Ovary (tissue), 9 donors: ENCODE results near the gene NAT14. TPM values are rescaled to one million over a fixed set of nuclear protein-coding genes. Genes with fewer than 3 reads are reported as not detected.

Source experiments
- DNase-seq, 5 donors: peaks; one replicate each; pipeline ENCODE4 v3.0.0-alpha.2; 2019 to 2020
- H3K27ac ChIP-seq, 2 donors: fragments of 200-600 bp; one replicate each; pipeline versions ENCODE4 v1.5.1 to v1.8.0; 2019 to 2022
- H3K27me3 ChIP-seq: fragments of 200-600 bp; one replicate; pipeline ENCODE4 v1.8.0; 2022
- H3K36me3 ChIP-seq: fragments of 200-600 bp; sonication (generic); one replicate; pipeline ENCODE4 v1.5.1; 2019
- H3K4me1 ChIP-seq: one replicate; pipeline ENCODE4 v1.8.1; 2013; ENCODE audit warnings: mild to moderate bottlenecking, moderate library complexity; ENCODE audit not compliant: insufficient read depth
- H3K4me3 ChIP-seq: fragments of 200-600 bp; sonication (generic); one replicate; pipeline ENCODE4 v1.5.1; 2017
- H3K9me3 ChIP-seq, 2 donors: fragments of 200-600 bp in 1 of 2; sonication (generic) in 1 of 2; one replicate each; pipeline versions ENCODE4 v1.5.1 to v1.8.1; 2013 to 2019; ENCODE audit warnings: mild to moderate bottlenecking in 1 of 2, moderate library complexity in 1 of 2
- EP300 ChIP-seq: sonication (generic); formaldehyde crosslinking; IDR thresholded peaks from one replicate; pipeline ENCODE4 v1.6.1; 2017; ENCODE audit warnings: antibody characterized with exemption
- POLR2A ChIP-seq: fragments of 450-650 bp; IDR thresholded peaks from one replicate; pipeline ENCODE4 v1.6.1; 2017; ENCODE audit warnings: antibody characterized with exemption, mild to moderate bottlenecking, moderate library complexity
- WGBS, 3 donors: extraction: QIAGEN DNeasy Blood & Tissue Kit in 1 of 3; methylation state at CpG; one replicate each; pipeline versions ENCODE4 v1.1.5 to v1.1.7; 2013 to 2017; 5-methylcytosine and 5-hydroxymethylcytosine counted together
- intact Hi-C, 4 donors: fragments of 100-400 bp; cut with DNase I; formaldehyde crosslinking; loops; one replicate each; pipeline versions ENCODE4 v1.11.0 to v1.15.1; 2022 to 2023
- polyA plus RNA-seq, 2 donors: library from polyadenylated mRNA; stranded (reverse); fragments of 200-250 nt in 1 of 2; fragments of 350-450 nt in 1 of 2; fragmentation: Illumina TruSeq in 1 of 2; extraction: RNeasy Lipid Tissue Mini Kit (QIAGEN cat#74804) in 1 of 2; gene quantifications; one replicate each; pipeline ENCODE4 v1.2.3, GENCODE V29; 2013 to 2014
- total RNA-seq, 7 donors: library from RNA; depleted of rRNA in 2 of 7; stranded (reverse); fragments of >200 nt in 2 of 7; fragmentation: NEBNext Ultra II Directional in 3 of 7; extraction: Animal tissue kit (Norgen Biotek cat#: 25700) in 3 of 7; gene quantifications; one replicate each; pipeline versions ENCODE4 v1.1.0 to v1.2.4, GENCODE V29; 2016 to 2023
- TF ChIP-seq, protein P1 (sequence below), 3 donors: fragments of 450-650 bp in 2 of 3; fragments of 200-600 bp in 1 of 3; IDR thresholded peaks; one replicate each; pipeline versions ENCODE4 v1.5.1 to v1.8.0; 2016 to 2022; ENCODE audit warnings: antibody characterized with exemption in 3 of 3, mild to moderate bottlenecking in 1 of 3
- donor health status: DM: no; HTN: no; CAD: no; lungs with moderate emphysema.
- donor health status: DM: no; HTN: no; CAD: no.
- donor health status: Bipolar disorder and iron deficiency.
- donor health status: DM: yes; HTN: yes; CAD: no.
- donor health status: DM: no; HTN: no; CAD: no.
- donor health status: DM: yes; HTN: yes; CAD: no.

Gene NAT14
- total and polyA plus RNA-seq, 9 donors, result 3.2 to 40.4 (median 23.5) TPM

DNA sequence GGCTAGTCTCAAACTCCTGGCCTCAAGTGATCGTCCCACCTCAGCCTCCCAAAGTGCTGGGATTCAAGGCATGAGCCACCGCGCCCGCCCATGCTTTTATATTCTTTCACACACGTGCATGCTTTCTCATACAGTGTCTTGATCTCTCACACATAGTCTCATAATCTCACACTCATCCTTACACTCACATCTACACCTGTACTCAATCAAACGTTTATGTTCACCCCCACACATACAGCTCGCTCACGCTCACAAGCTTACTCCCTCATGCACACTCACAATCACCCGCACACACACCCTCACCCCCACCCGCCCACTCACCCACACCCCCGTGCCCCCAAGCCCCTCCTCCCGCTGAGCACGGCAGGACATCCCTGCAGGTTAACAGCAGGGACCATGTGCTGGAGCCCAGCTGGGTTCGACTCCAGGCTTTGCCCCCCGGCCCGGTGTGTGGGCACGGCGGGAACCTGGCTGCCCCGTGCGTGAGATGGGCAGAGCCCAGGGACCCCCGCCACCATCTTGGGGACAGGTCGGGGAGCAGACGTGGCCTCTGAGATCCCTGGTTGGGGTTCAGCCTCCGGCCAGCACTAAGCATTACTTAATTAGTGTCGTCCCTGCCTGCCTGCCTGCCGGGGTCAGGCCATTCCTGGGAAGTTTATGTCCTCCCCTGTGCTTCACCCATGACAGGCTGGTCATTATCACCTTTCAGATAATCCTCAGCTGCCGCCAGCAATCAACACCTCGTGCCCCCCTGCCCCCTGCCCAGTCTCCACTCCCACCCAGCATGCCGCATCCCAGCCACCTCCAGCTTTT lies 40.5 kb downstream of the NAT14 start:
- DNase-seq, result no peak
- peaks cover 2% of the 10 kb centered on the region for H3K4me1 ChIP-seq
- no peak overlapping the region for H3K27ac ChIP-seq
- H3K36me3 ChIP-seq, result no peaks in the 10 kb centered on the region
- TF ChIP-seq, protein P1, sequence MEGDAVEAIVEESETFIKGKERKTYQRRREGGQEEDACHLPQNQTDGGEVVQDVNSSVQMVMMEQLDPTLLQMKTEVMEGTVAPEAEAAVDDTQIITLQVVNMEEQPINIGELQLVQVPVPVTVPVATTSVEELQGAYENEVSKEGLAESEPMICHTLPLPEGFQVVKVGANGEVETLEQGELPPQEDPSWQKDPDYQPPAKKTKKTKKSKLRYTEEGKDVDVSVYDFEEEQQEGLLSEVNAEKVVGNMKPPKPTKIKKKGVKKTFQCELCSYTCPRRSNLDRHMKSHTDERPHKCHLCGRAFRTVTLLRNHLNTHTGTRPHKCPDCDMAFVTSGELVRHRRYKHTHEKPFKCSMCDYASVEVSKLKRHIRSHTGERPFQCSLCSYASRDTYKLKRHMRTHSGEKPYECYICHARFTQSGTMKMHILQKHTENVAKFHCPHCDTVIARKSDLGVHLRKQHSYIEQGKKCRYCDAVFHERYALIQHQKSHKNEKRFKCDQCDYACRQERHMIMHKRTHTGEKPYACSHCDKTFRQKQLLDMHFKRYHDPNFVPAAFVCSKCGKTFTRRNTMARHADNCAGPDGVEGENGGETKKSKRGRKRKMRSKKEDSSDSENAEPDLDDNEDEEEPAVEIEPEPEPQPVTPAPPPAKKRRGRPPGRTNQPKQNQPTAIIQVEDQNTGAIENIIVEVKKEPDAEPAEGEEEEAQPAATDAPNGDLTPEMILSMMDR (IDR thresholded peaks at IDR 0.05), result no peak
- TF ChIP-seq POLR2A (no peak), EP300 (no peak)
- no peaks in the 10 kb centered on the region for H3K9me3 ChIP-seq
- intact Hi-C loops, result loop anchor here in 1 of 4 donors (5.0 kb wide), 1 partner anchor 42 kb away; no protein-coding TSS in a partner anchor
- WGBS, 3 donors, result 9 to 15% (median 15%) methylated on average over 28 to 29 of the region's 29 CpGs
- H3K4me3 ChIP-seq, result no peak overlapping the region
- no peaks in the 10 kb centered on the region for H3K27me3 ChIP-seq

DNA sequence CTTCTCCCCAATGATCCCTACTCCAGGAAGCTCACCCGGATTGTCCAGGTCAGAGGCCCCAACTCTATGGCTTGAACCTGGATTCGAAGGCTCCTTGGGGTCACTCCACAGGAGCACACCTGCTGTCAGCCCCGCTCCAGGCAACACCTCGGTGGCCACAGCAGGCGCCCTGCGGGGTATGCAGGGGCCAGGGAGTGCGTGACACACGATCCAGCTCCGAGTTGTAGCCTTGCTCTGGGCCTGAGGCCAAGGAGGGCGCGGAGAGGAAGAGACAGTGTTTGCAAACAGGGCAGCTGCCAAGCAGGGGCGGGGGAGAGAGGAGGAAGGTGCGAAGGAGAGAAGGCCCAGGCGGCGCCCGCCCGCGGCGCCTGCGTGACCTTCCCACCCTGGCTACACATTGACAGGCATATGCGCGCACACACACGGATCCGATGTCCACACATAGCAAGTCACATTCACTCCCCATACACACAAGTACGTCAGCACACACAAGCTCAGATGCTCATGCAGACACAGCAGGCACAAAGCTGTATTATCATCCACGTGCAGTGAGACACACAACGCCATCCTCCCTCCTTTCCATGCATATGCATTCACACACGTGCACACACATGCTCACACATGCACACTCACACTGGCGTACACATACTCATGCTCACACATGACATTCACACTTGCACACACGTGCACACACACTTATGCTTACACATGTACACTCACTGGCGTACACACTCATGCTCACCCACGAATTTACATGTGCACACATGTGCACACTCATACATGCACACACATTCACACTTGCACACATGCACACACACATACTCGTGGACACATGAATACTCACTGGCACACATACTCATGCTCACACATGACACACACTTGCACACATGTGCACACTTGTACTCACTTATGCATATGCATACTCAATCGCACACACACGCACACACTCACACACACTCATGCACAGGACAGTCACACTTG lies 41.5 kb downstream of the NAT14 start:
- intact Hi-C loops, result loop anchor here in 1 of 4 donors (5.0 kb wide), 1 partner anchor 41 kb away; no protein-coding TSS in a partner anchor
- WGBS, 3 donors, result 17 to 18% (median 17%) methylated on average over 35 of the region's 35 CpGs
- TF ChIP-seq EP300 (no peak), POLR2A (no peak)
- TF ChIP-seq, protein P1 (IDR thresholded peaks at IDR 0.05), result no peak
- peaks cover 2% of the 10 kb centered on the region for H3K4me1 ChIP-seq
- no peak overlapping the region for H3K4me3 ChIP-seq
- H3K27me3 ChIP-seq, result no peaks in the 10 kb centered on the region
- no peaks in the 10 kb centered on the region for H3K36me3 ChIP-seq
- peak in 3 of 5 donors; percentile 50 to 74 (median 63) for DNase-seq
- H3K9me3 ChIP-seq, result no peaks in the 10 kb centered on the region
- no peak overlapping the region for H3K27ac ChIP-seq

- H3K36me3 ChIP-seq, result no peaks in the 10 kb centered on the region
- intact Hi-C loops, result loop anchor here in 1 of 4 donors (5.0 kb wide), 1 partner anchor 40 kb away; no protein-coding TSS in a partner anchor
- TF ChIP-seq EP300 (no peak), POLR2A (no peak)
- TF ChIP-seq, protein P1 (IDR thresholded peaks at IDR 0.05), result no peak
- no peak overlapping the region for H3K4me3 ChIP-seq
- peaks cover 2% of the 10 kb centered on the region for H3K4me1 ChIP-seq
- H3K27me3 ChIP-seq, result no peaks in the 10 kb centered on the region
- 75 to 81% (median 77%) methylated on average over 22 of the region's 22 CpGs for WGBS, 3 donors
- H3K9me3 ChIP-seq, result no peaks in the 10 kb centered on the region
- DNase-seq, result no peak
- H3K27ac ChIP-seq, result no peak overlapping the region
Observed at GRCh38 chr19:55527197-55528029, 42.4 kb downstream of the NAT14 start.
